Glomerular endothelial cell (primary cell): ENCODE measurements around the gene FNBP1. TPM values are rescaled to one million over a fixed set of nuclear protein-coding genes. Genes with fewer than 3 reads are reported as not detected.
"Not testable (repeated sequence)": the region's sequence is repeated elsewhere in the genome, so short reads cannot be mapped to it uniquely, and the experiment has no call there.

Experiments
- DNase-seq: peaks from one replicate; pipeline ENCODE4 v3.0.0-alpha.2; 2011; ENCODE audit warnings: low read depth, low spot score; ENCODE audit errors: extremely low read depth
- total RNA-seq: library from RNA; depleted of rRNA; stranded (reverse); fragments of >200 nt; gene quantifications from 2 replicates; pipeline ENCODE4 v1.2.3, GENCODE V29; 2015

Gene FNBP1
- total RNA-seq, 1 donor from 2014 or later: 30.1 TPM

DNA sequence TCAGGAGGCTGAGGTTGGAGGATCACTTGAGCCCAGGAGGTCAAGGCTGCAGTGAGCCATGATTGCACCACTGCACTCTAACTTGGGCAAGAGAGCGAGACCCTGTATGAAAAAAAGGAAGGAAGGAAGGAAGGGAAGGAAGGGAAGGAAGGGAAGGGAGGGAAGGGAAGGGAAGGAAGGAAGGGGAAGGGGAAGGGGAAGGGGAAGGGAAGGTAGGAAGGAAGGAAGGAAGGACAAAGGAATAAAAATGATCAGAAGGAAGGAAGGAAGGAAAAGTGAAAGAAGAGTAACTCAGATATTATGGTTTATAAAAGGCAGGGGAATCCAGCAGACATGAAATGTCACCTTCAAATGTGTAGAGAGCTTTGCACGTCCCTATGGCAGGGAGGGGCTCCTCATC is 143.4 kb downstream of the FNBP1 start:
- no peak for DNase-seq

GRCh38 chr9:129898185-129898584 is 144.8 kb downstream of the FNBP1 start:
- no peak for DNase-seq

DNA sequence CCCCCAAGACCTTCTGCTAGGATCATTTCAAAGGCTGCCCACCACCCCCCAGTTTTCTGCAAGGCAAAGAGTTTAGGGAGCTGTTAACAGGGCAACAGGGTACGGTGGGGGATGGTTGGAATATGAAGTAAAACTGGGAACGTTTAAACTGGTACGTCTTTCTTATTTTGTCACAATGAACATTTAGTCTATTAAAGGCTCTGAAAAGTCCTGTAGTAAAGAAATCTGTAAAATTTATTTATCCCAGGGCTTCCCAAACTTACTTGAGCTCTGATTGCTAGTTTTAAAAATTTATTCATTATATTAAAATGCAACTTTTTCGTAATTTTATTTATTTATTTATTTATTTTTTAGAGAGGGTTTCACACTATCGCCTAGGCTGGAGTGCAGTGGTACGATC is 145.7 kb downstream of the FNBP1 start:
- no peak for DNase-seq

GRCh38 chr9:129895376-129896268 is 147.4 kb downstream of the FNBP1 start:
- DNase-seq: no peak

DNA sequence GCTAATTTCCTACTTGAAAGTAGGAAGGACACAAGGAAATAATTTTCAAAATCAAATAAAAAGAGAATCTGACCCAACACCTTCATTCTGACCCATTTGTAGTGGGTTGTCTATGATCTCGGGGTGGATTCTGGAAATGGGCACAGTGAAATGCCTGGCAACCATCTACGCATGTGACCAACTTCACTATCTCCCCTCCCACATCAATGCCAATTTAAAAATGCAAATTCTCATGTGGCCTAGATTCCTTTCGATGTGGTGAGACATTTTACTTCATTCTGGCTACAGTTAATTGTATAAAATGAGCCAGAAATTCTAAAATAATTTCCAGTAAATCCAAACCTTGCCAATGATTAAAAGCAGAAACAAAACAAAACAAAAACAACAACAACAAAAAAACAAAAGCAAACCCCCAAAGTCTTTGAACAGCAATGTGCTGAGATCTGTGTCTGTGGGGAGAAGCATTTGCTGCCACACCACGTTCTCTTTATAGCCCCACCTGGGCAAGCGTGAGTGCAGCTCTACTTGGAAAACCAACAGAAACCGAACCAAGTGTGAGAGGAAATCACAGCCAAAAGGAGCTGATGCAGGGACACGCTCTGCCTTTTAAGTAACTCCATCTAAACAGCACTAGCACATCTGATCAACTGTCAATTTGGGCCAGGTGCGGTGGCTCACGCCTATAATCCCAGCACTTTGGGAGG is 148.7 kb downstream of the FNBP1 start:
- no peak for DNase-seq

DNA sequence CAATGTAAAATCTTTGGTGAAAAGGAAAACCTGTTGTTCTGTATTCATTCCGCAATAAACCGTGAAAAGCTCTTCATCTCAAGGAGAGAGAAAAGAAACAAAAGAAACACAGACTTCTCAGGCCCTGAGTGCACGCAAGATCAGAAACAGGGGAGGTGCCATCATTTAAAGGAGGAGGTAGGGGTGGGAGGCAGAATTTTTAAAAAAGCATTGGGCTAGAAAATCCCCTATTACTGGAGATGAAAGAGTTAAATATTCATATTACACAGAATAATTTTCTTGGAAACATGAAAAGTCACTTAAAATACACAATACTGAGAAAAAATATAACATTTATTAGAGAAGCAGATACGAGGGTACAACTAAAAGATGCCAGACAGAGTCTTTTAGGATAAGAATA is 151.4 kb downstream of the FNBP1 start:
- DNase-seq: no peak

GRCh38 chr9:129890718-129891299 is 152.2 kb downstream of the FNBP1 start:
- DNase-seq: not testable (repeated sequence)

DNA sequence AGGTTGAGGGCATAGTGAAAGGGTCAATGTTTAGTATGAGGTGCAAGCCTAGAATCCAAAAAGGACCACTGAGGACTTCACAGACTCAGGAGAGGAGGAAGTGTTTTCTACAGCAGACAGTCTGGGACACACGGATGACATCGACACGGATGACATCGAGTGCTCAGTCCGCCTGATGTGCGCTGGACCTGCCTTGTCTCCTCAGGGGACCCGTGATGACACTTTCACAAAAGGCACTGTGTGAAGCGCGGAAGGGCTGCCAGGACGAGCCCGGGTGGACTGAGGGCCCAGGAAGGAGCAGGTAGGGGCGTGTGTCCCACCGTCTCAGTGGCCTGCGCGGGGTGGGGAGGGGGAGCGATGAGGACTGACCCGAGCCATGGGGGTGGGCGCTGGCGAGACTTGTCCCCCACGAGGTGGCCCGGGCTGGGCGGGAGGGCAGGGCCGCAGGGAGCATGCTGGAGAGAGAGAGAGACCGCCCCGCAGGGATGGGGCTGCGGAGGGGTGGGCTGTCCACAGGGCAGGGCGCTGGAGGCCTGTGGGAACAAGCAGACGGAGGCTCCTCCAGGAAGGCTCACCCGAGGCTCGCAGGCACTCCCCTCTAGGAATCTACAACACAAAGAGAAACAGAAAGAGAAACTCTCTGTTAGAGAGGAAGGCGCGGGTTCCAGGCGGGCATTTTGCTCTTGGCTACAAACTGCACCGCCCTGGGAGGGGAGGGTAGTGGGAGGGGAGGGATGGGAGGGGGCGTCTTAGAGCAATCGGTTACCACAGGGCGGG is 152.9 kb downstream of the FNBP1 start:
- no peak for DNase-seq

- DNase-seq: no peak
Measured at GRCh38 chr9:129889122-129889940, 153.7 kb downstream of the FNBP1 start.

DNA sequence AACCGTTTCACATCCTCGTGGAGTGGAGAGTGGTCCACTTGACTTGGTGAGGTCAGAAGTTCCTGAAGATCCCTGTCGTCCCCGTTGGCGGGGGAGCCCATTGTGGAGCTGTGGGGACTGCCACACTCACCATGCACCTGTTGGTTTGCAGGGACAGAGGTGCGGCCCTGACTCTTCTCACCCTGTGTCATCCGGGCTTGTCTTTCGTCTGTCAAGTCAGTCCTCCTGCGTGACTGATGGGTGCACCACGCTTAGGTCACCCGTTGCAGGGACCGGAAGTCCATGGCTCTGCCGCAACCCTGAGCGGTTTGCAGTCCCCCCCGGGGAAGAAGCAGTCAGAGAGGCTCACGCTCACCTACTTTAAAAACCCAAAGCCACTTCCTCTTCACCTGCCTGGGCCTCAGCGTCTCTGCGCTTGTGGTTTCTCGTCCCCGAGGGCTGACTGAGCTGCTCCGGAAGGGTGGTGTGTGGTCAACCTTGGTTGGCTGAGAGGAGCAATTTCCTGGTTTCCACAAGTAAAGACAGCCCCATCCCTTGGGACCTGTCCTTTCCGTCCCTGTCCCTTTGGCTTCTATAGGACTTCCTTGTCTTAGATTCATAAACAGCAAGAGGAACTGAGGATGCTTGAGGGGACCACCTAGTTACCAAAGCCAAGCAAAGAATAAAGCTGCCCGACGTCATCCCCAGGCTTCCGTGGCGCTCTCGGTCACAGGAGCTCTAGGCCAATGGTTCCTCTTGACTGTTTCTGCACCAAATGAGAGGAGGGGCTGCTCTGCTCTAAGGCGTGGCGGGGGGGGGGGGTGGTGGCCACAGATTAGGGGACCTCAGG is 154.5 kb downstream of the FNBP1 start:
- no peak for DNase-seq

DNA sequence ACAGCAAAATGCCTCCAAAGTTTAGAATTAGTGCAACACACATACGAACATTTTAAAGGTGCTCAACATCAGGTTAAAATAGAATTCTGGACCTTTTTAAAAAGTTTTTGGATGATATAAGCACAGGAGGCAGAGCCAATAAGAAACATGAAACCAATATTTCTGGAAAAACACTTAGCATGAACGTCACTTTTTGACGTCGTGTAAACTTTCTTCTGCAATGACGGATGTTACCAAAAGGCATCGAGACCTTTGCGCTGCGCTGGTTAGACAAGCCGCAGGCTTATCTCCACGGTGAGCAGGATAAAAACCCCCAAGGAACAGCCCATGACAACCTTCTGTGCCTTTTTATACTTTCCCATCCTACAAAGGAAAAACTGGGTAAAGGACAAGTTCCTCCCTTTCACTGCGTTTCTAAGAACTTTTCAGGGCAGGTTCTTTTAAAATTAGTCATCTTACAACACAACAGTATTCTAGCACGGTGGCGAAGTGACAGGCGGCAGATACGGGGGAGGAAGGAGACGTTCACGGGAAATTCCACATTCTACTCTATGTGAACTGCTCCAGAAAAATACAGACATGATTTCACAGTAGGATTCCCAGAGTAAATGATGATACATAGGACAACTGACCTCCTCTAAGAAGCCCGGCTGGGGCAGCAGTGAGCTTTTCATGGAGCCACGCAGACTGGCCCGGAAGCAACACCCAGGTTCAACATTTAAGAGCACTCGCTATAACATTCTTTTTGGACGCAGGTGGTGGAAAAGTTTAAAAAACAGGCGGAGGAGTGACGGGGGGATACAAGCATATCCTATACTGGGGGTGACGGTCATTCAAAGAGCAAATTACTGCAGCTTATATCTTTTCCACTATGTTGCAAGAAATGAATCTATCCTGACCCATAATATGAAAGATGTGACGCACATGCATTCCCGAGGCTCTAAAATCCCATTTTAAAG is 155.4 kb downstream of the FNBP1 start:
- DNase-seq: no peak

- no peak for DNase-seq
Measured at GRCh38 chr9:129886226-129887174, 156.5 kb downstream of the FNBP1 start.

- DNase-seq: no peak
Measured at GRCh38 chr9:129885670-129886106, 157.3 kb downstream of the FNBP1 start.

DNA sequence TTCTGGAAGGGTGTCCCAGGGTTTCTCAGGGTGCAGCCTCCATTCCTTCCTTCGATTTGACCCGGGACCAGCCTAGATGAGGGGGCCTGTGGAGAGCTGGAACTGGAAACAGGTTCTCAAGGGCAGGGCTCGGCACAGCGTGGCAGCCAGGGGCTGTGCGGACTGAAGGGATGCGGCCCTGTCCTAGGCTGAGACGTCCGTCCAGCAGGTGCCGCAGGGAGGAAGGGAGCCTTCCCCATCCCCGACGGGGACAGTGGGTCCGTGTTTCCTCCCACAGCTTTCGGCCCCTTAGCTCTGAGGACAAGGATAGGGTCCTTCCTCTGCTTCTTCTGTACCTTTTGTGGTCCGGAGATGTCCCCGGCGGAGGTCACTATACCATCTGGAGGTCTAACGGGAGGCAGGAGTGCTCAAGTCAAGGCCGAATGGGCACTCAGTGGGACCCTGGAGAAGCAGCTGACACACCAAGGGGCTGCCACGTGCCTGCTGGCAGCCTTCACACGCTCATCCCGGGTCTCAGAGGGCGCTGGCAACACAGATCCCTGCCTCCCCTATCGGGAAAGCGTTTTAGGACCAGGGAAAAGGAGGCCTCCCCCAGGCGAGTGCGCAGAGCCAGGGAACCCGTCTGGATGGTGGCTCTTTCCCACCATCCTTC is 157.8 kb downstream of the FNBP1 start:
- no peak for DNase-seq

- no peak for DNase-seq
Measured at GRCh38 chr9:129884220-129885017, 158.6 kb downstream of the FNBP1 start.
